Trophoblast cell (in vitro differentiated cells and primary cell): ENCODE data around the gene USP20.

ENCODE experiments used
- DNase-seq, 2 donors: peaks; one replicate each; pipeline ENCODE4 v3.0.0-alpha.2; 2016
- H2AFZ ChIP-seq: 2 replicates; pipeline ENCODE4 v1.6.1; 2013; ENCODE audit warnings: low read length, moderate library complexity, mild to moderate bottlenecking; ENCODE audit not compliant: insufficient read depth, poor library complexity
- H2AK5ac ChIP-seq: 2 replicates; pipeline ENCODE4 v1.6.1; 2013; ENCODE audit warnings: mild to moderate bottlenecking, low read length
- H2BK120ac ChIP-seq: 2 replicates; pipeline ENCODE4 v1.6.1; 2013; ENCODE audit warnings: low read length, mild to moderate bottlenecking, moderate library complexity; ENCODE audit not compliant: insufficient read depth, poor library complexity
- H2BK12ac ChIP-seq: 2 replicates; pipeline ENCODE4 v1.6.1; 2013; ENCODE audit warnings: mild to moderate bottlenecking, low read length, moderate library complexity
- H2BK5ac ChIP-seq: 2 replicates; pipeline ENCODE4 v1.6.1; 2013; ENCODE audit warnings: low read length, low read depth, moderate library complexity, mild to moderate bottlenecking; ENCODE audit not compliant: poor library complexity
- H3K14ac ChIP-seq: 2 replicates; pipeline ENCODE4 v1.6.1; 2013; ENCODE audit warnings: mild to moderate bottlenecking, low read length
- H3K18ac ChIP-seq: 2 replicates; pipeline ENCODE4 v1.6.1; 2013; ENCODE audit warnings: mild to moderate bottlenecking, low read length
- H3K23ac ChIP-seq: 2 replicates; pipeline ENCODE4 v1.6.1; 2013; ENCODE audit warnings: low read length
- H3K27ac ChIP-seq: 2 replicates; pipeline ENCODE4 v1.5.1; 2013; ENCODE audit warnings: low read depth, mild to moderate bottlenecking, inconsistent platforms, low read length, moderate library complexity
- H3K27me3 ChIP-seq: 2 replicates; pipeline ENCODE4 v1.6.1; 2013; ENCODE audit warnings: inconsistent platforms, mild to moderate bottlenecking, low read length, moderate library complexity; ENCODE audit not compliant: insufficient read depth
- H3K36me3 ChIP-seq, 2 experiments: 1 replicate in 1 of 2; 2 replicates in 1 of 2; pipeline ENCODE4 v1.6.1; 2013; ENCODE audit warnings: low read length in 2 of 2, mild to moderate bottlenecking in 2 of 2, moderate library complexity in 1 of 2; ENCODE audit not compliant: insufficient read depth in 2 of 2, control insufficient read depth in 1 of 2
- H3K4ac ChIP-seq: 2 replicates; pipeline ENCODE4 v1.6.1; 2013; ENCODE audit warnings: low read depth, mild to moderate bottlenecking, low read length, moderate library complexity
- H3K4me1 ChIP-seq, 2 experiments: 1 replicate in 1 of 2; 2 replicates in 1 of 2; pipeline ENCODE4 v1.6.1; 2013; ENCODE audit warnings: low read length in 2 of 2, mild to moderate bottlenecking in 2 of 2, moderate library complexity in 1 of 2; ENCODE audit not compliant: insufficient read depth in 2 of 2, control insufficient read depth in 1 of 2
- H3K4me2 ChIP-seq: 2 replicates; pipeline ENCODE4 v1.6.1; 2013; ENCODE audit warnings: inconsistent platforms, mild to moderate bottlenecking, low read length, moderate library complexity
- H3K4me3 ChIP-seq: 2 replicates; pipeline ENCODE4 v1.5.1; 2013; ENCODE audit warnings: mild to moderate bottlenecking, low read depth, low read length, inconsistent platforms
- H3K79me1 ChIP-seq: one replicate; pipeline ENCODE4 v1.6.1; 2013; ENCODE audit warnings: low read length
- H3K79me2 ChIP-seq: 2 replicates; pipeline ENCODE4 v1.6.1; 2013; ENCODE audit warnings: low read length, mild to moderate bottlenecking; ENCODE audit not compliant: control insufficient read depth, insufficient read depth, poor library complexity
- H3K9ac ChIP-seq: 2 replicates; pipeline ENCODE4 v1.6.1; 2013; ENCODE audit warnings: mild to moderate bottlenecking, low read length
- H3K9me3 ChIP-seq: 2 replicates; pipeline ENCODE4 v1.6.1; 2013; ENCODE audit warnings: low read depth, mild to moderate bottlenecking, control low read depth, inconsistent platforms, low read length; ENCODE audit not compliant: insufficient read depth
- H4K12ac ChIP-seq: 2 replicates; pipeline ENCODE4 v1.6.1; 2013; ENCODE audit warnings: low read depth, mild to moderate bottlenecking, low read length, moderate library complexity
- H4K8ac ChIP-seq: 2 replicates; pipeline ENCODE4 v1.6.1; 2013; ENCODE audit warnings: low read depth, mild to moderate bottlenecking, low read length, moderate library complexity
- H4K91ac ChIP-seq: one replicate; pipeline ENCODE4 v1.6.1; 2013; ENCODE audit warnings: low read depth, mild to moderate bottlenecking, low read length, moderate library complexity
- WGBS: extraction: QIAGEN DNeasy Blood & Tissue Kit; methylation state at CpG from one replicate; pipeline ENCODE4 v1.1.7; 2013; ENCODE audit warnings: missing lambda C conversion rate; ENCODE audit not compliant: insufficient read length, insufficient coverage; ENCODE audit errors: extremely low coverage; 5-methylcytosine and 5-hydroxymethylcytosine counted together

Gene USP20

DNA sequence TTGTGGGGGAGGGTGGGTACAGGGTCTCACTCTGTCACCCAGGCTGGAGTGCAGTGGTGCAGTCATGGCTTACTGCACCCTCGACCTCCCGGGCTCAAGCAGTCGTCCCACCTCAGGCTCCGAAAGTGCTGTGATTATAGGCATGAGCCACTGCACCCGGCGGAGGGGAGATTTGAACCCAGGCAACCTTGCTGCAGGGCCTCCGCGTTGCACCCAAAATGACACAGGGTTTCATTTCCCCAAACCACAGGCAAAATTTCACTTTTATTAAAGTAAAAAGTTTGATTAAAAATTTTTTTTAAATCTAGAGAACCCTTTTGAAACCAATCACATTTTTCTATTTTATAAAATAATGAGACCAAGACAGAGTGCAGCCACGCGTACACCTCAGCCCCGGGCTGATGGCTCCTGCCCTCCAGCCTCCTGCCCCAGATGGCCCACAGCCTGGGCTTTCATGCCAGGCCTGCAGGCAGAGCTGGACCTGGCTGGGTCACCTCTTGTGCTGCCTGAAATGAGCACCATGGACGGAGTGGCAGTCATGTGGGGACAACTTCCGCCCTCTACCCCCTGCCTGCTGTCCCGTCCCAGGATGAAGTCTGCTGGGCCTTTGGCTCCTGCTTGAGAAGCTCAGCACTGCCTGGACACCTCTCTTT, 30.5 kb downstream of the USP20 start:
- no peak overlapping the region for H2BK120ac ChIP-seq
- H3K27ac ChIP-seq: no peak overlapping the region
- H2AK5ac ChIP-seq: no peak overlapping the region
- H3K4ac ChIP-seq: no peak overlapping the region
- H3K14ac ChIP-seq: no peak overlapping the region
- H2AFZ ChIP-seq: no peak overlapping the region
- no peak for DNase-seq
- H3K36me3 ChIP-seq: peaks cover 6 to 12% of the 10 kb centered on the region in 2 experiments
- H3K18ac ChIP-seq: no peak overlapping the region
- no peak overlapping the region for H3K4me3 ChIP-seq
- no peaks in the 10 kb centered on the region for H3K27me3 ChIP-seq
- no peaks in the 10 kb centered on the region for H3K79me2 ChIP-seq
- H3K79me1 ChIP-seq: peaks cover 3% of the 10 kb centered on the region
- H4K91ac ChIP-seq: no peak overlapping the region
- no peak overlapping the region for H3K9ac ChIP-seq
- H4K8ac ChIP-seq: no peak overlapping the region
- no CpG with 5 or more reads among the region's 14 CpGs for WGBS
- peaks cover 10 to 13% of the 10 kb centered on the region in 2 experiments for H3K4me1 ChIP-seq
- H2BK5ac ChIP-seq: no peak overlapping the region
- no peak overlapping the region for H2BK12ac ChIP-seq
- H3K9me3 ChIP-seq: no peaks in the 10 kb centered on the region
- H3K4me2 ChIP-seq: no peak overlapping the region
- no peak overlapping the region for H4K12ac ChIP-seq
- no peak overlapping the region for H3K23ac ChIP-seq

DNA sequence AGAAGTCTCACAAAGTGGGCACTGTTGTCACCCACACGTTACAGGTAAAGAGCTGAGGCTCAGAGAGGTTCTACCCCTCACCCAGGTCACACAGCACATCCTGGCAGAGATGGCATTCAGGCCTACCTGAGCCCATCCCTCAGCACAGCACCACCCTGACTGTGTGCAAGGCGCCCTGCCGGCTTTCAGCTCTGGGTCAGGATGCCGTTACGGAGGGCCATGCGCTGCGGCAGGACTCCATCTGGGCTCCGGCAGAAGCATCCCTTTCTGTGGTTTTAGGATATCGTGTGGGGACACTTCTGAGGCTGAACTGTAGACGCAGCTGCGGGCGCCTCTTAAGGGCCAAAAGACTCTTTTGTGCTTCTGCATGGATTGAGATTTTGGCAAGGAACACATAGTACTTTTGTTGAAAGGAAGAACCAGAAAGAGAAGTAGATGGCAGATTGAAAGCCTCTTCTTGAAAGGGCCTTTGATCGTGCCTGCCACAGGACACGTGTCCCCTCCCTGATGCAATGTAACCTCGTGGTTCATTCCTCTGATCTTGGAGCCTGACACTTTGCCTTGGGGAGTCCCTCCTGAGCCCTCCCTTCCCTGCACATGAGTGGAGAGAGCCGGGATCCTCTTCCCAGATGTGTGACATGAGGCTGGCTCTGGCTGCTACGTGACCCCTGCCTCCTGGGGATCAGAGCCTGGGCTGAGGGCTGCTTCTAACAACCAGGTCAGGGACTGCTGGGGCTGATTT, 31.3 kb downstream of the USP20 start:
- no peak overlapping the region for H3K4me3 ChIP-seq
- peaks cover 8 to 11% of the 10 kb centered on the region in 2 experiments for H3K4me1 ChIP-seq
- H2BK5ac ChIP-seq: no peak overlapping the region
- no peak overlapping the region for H3K4me2 ChIP-seq
- H3K27ac ChIP-seq: no peak overlapping the region
- H3K36me3 ChIP-seq: peaks cover 2 to 8% of the 10 kb centered on the region in 2 experiments
- no peak overlapping the region for H4K12ac ChIP-seq
- no peak overlapping the region for H3K4ac ChIP-seq
- DNase-seq: no peak
- no CpG with 5 or more reads among the region's 17 CpGs for WGBS
- no peak overlapping the region for H3K18ac ChIP-seq
- H3K27me3 ChIP-seq: no peaks in the 10 kb centered on the region
- H2BK12ac ChIP-seq: no peak overlapping the region
- H3K9ac ChIP-seq: no peak overlapping the region
- no peak overlapping the region for H4K8ac ChIP-seq
- H3K9me3 ChIP-seq: no peaks in the 10 kb centered on the region
- H3K79me1 ChIP-seq: peaks cover 3% of the 10 kb centered on the region
- H3K79me2 ChIP-seq: no peaks in the 10 kb centered on the region
- H3K23ac ChIP-seq: no peak overlapping the region
- no peak overlapping the region for H3K14ac ChIP-seq
- H2AFZ ChIP-seq: no peak overlapping the region
- no peak overlapping the region for H2BK120ac ChIP-seq
- no peak overlapping the region for H2AK5ac ChIP-seq
- no peak overlapping the region for H4K91ac ChIP-seq

DNA sequence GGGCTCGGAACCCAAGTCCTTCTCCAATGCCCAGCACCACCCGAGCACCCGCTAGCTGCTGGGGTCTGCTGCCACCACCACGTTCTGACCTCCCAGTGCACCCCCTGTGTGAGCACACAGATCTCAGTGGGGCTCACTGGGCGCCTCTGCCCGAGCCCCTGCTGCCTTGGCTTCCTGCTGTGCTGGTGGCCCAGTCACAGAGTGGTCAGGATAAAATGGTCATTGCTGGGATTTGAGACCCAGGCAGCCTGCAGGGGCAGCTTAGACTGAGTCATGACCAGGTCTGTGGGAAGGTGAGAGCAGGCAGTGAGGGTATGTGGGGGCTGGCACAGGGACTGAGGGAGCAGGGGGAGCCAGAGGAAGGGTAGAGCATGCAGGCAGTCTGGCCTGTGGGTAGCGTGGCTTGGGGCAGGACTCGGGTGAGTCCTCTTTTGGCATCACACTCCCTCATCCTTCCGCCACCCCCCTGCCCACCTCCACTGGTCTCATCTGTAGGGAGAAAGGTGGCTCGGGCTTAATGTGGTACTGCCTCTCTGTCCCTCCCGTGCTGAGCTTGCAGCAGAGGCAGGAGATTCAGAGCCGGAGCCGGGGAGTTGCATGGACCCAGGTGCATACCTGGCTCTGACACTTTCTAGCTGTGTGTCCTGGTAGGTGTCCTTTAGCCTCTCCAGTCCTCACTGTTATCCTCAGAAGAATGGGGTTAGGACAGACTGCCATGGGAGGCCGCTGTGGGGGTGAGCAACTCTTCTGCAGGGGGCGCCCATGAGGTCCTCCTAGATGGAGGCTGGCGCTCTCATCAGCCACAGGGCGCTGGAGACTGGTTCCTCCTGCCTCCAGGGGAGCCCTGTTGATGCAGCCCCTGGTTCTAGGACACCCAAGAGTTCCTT, 32.1 kb downstream of the USP20 start:
- no peak overlapping the region for H3K27ac ChIP-seq
- no peaks in the 10 kb centered on the region for H3K79me2 ChIP-seq
- no peak overlapping the region for H4K91ac ChIP-seq
- H3K79me1 ChIP-seq: peaks cover 3% of the 10 kb centered on the region
- H2AFZ ChIP-seq: no peak overlapping the region
- H3K23ac ChIP-seq: no peak overlapping the region
- H3K14ac ChIP-seq: no peak overlapping the region
- H3K4me2 ChIP-seq: no peak overlapping the region
- H2AK5ac ChIP-seq: no peak overlapping the region
- H3K9ac ChIP-seq: no peak overlapping the region
- H3K36me3 ChIP-seq: peaks cover 2 to 5% of the 10 kb centered on the region in 2 experiments
- no peak overlapping the region for H2BK5ac ChIP-seq
- no peak overlapping the region for H3K18ac ChIP-seq
- no peak overlapping the region for H4K12ac ChIP-seq
- no peak overlapping the region for H2BK12ac ChIP-seq
- no peak overlapping the region for H3K4ac ChIP-seq
- H3K4me1 ChIP-seq: peaks cover 8 to 11% of the 10 kb centered on the region in 2 experiments
- whole genome bisulfite sequencing: no CpG with 5 or more reads among the region's 17 CpGs
- H4K8ac ChIP-seq: no peak overlapping the region
- H3K9me3 ChIP-seq: no peaks in the 10 kb centered on the region
- no peaks in the 10 kb centered on the region for H3K27me3 ChIP-seq
- no peak overlapping the region for H3K4me3 ChIP-seq
- no peak for DNase-seq
- no peak overlapping the region for H2BK120ac ChIP-seq

DNA sequence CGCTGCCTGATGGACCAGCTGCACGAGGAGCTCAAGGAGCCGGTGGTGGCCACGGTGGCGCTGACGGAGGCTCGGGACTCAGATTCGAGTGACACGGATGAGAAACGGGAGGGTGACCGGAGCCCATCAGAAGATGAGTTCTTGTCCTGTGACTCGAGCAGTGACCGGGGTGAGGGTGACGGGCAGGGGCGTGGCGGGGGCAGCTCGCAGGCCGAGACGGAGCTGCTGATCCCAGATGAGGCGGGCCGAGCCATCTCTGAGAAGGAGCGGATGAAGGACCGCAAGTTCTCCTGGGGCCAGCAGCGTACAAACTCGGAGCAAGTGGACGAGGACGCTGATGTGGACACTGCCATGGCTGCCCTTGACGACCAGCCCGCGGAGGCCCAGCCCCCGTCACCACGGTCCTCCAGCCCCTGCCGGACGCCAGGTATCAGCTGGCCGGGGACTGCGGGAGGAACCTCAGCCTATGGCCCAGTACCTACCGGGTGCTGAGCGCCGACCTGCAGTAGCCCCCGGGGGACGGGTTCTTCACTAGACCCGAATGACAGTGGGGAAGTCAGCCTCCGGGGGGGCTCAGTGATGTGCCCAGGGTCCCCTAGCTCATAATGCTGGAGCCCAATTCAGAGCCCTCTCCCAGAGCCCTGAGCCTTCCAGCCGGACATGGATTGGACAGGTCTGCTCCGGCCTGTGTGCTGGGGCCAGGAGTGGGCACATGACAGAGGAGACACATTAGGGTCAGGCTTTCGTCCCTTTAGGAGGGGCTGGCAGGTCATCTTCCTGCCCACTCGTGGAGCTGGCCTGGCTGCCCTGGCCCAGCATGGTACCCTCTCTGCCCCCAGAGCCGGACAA, 33.0 kb downstream of the USP20 start:
- WGBS: no CpG with 5 or more reads among the region's 48 CpGs
- no peaks in the 10 kb centered on the region for H3K27me3 ChIP-seq
- no peak overlapping the region for H2BK5ac ChIP-seq

More for the DNA sequence above, 33.0 kb downstream of the USP20 start:
- H3K9me3 ChIP-seq: no peaks in the 10 kb centered on the region
- no peak overlapping the region for H4K8ac ChIP-seq
- no peak overlapping the region for H2BK12ac ChIP-seq
- no peak overlapping the region for H3K4me3 ChIP-seq
- H3K4me2 ChIP-seq: no peak overlapping the region
- H3K36me3 ChIP-seq: peaks cover 2 to 5% of the 10 kb centered on the region in 2 experiments
- H3K27ac ChIP-seq: no peak overlapping the region
- no peak overlapping the region for H3K23ac ChIP-seq
- no peak overlapping the region for H3K14ac ChIP-seq
- no peak overlapping the region for H3K9ac ChIP-seq
- DNase-seq: no peak
- no peaks in the 10 kb centered on the region for H3K79me2 ChIP-seq
- H2AFZ ChIP-seq: no peak overlapping the region
- H3K4ac ChIP-seq: no peak overlapping the region
- no peak overlapping the region for H4K91ac ChIP-seq
- no peak overlapping the region for H2AK5ac ChIP-seq
- no peak overlapping the region for H3K18ac ChIP-seq
- no peak overlapping the region for H2BK120ac ChIP-seq
- H3K79me1 ChIP-seq: peaks cover 3% of the 10 kb centered on the region
- H3K4me1 ChIP-seq: peaks cover 7% of the 10 kb centered on the region in 2 experiments
- H4K12ac ChIP-seq: no peak overlapping the region
